ENCODE results near the gene RUBCNL.
"Not testable (repeated sequence)": the region's sequence is repeated elsewhere in the genome, so short reads cannot be mapped to it uniquely, and the experiment has no call there.

Gene RUBCNL, protein sequence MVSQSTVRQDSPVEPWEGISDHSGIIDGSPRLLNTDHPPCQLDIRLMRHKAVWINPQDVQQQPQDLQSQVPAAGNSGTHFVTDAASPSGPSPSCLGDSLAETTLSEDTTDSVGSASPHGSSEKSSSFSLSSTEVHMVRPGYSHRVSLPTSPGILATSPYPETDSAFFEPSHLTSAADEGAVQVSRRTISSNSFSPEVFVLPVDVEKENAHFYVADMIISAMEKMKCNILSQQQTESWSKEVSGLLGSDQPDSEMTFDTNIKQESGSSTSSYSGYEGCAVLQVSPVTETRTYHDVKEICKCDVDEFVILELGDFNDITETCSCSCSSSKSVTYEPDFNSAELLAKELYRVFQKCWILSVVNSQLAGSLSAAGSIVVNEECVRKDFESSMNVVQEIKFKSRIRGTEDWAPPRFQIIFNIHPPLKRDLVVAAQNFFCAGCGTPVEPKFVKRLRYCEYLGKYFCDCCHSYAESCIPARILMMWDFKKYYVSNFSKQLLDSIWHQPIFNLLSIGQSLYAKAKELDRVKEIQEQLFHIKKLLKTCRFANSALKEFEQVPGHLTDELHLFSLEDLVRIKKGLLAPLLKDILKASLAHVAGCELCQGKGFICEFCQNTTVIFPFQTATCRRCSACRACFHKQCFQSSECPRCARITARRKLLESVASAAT

DNA sequence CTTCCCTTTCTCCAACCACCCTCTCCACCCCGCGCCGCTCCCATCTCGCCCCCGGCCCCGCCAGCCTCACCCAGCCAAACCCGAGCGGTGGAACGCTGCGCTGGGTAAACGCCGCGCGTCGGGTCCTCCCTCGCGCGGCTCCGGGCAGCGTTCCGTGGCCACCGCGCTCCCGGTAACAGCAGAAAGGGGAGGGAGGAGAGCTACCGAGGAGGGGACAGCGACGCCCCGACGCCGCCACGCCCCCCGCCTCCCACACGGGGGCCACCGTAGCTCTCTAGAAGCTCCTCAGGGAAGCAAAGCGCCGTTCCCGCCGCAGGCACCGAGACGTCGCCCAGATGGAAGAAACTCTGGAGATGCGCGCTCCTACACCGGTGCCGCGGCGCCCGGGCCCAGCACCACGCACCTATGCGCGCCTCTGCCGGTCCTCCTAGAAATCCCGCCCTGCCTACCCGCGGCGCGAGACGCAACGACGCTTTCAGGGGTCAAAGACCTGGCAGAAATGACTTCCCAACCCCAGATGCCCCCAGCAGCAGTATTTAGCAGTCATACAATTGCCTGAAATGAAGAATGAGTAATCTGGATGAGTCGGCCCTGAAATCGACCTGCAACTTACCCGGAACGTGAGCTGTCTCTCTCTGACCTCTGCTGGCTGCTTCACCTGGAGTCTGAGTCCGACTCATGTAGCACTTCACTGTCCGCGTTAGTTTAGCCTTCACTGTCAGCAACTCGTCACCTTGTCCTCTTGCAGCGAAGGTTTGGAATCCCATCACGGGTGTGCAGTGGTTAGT is at the start of gene RUBCNL:
RUBCNL (minus strand) TSS at position 189 of the 788 bp plus-strand sequence. CDS start 14,777 bp downstream, outside the sequence.
- DNase-seq, result peak; percentile 58

DNA sequence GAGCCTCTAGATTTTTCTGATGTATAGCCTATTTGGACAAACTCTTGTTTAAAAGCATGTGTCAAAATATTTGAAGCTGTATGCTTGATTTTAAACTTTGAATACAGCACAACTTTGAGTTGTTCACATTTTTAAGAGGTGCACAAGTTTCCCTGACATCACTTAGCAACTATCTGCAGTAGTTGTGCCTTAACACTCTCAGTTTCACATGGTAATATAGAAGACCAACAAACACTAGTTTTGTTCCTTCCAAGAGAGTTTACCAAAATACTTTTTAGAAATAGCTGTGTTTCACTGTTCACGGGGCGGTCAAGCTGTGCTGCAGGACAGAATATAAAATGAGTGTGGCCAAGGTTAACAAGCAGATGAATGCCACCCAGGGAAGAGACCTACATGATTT is 42.5 kb upstream of the RUBCNL start:
- DNase-seq, result not testable (repeated sequence)

DNA sequence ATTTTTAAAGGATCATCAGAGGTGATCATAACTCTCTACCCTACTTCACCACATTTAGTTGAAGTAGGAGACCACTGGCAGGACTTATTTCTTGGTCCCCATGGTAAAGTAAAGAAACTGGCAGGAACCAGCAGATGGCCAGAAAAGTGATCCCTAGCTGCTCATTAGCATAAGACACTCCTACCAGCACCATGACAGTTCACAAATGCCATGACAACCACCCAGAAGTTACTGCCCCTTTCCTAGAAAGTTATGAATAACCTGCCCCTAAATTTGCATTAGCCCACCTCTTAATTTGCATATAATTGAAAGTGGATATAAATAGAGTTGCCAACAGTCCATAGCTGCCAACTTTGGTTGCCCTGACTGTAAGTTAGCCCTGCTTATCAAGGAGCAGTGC is 18.4 kb upstream of the RUBCNL start:
- peak; percentile 30 for DNase-seq

DNA sequence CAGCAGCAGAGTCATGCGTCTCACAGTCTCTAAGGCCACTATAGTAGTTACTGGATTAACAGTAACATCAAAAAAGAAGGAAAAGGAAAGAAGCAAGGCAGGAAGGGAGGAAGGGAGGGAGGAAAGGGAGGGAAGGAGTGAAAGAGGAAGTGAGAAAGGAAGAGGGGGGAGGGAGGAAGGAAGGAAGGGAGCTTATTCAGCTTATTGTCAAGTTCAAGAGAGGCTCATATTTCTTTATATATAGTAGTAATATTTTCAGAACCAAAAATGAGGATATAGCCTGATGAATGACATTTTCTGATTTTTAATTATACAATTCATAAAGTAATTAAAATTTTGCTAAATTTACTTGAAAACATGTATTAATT is 17.7 kb upstream of the RUBCNL start:
- DNase-seq, result no peak

DNA sequence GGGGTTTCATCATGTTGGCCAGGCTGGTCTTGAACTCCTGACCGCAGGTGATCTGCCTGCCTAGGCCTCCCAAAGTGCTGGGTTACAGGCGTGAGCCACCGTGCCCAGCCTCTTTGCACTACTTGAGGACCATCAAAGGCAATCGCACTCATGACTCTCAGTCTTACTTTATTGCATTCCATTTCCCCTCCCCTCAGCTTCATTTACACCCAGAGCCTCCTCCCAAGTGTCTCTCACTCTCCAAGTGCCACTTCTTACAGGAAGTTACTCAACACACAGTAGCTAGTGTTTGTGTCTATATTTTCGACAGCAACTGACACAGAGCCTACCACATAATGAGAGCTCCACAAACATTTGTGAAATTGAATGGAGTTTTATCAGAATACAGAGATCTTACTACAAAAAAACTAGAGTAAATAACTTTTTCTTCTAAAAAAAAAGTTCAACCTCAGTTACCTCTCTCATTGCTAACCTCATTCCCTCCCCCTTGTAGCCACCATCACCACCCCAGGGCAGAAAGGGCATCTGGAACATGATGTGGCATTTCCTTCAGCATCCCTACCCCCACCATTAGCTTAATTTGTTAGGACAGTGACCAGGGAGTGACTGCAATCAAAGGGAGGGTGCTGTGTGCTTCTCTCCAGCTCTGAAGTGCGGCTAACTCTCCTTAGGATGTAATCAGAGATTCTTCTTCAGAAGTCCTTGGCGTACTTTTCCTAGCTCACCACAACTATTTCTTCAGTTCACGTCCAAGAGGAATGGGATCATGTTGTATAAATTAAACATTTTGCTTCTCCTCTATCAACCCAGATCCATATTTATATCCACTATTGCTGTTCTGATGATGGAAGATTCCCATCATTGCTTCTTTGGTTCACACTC is 17.0 kb upstream of the RUBCNL start:
- DNase-seq, result peak; percentile 51

DNA sequence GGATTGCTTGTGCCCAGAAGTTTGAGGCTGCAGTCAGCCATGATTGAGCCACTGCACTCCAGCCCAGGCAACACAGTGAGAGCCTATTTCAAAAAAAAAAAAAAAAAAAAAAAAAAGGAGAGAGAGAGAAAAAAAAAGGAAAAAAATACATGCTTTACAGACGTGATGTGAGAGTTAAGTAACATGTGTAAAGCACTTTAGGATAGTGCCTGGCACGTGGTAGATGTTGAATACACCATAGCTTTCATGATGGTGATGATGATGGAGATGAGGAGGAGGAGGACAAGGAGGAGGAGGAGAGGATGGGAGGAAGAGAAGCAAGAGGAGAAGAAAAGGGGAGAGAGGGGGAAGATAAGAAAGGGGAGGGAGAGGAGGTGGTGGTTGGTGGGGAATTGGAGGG is 15.1 kb upstream of the RUBCNL start:
- no peak for DNase-seq

DNA sequence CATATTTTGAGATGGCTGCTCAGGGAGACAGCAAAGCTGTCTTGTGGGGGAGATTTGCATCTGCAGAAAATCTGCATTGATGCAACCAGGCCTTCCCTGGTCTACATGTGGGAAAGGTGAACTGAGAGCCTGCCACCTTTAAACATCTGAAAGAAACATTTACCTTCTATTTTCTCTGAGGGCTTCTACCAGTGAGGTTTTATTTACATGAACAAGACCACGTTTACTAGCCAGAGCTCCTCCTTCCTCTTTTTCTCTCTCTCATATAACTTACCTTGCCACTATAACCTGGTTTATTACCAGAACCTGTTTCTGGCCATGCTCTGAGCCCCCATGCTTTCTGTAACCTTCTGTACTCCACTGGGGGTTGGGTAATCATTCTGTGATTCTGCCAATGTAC is 14.4 kb upstream of the RUBCNL start:
- no peak for DNase-seq

DNA sequence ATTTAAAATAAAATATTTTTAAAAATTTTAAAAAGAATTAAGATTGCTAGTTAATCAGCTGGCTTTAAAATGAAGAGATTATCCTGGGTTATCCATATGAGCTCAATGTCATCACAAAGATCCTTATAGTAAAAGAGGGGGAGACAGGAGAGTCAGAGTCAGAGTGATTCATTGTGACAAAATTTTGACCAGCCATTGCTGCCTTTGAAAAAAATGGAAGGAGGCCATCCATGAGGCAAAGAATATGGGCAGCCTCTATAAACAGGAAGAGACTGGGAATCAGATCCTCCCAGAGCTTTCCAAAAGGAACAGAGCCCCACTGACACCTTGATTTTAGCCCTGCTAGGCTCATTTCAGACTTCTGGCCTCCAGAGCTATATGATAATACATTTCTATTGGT is 9.3 kb upstream of the RUBCNL start:
- DNase-seq, result no peak

DNA sequence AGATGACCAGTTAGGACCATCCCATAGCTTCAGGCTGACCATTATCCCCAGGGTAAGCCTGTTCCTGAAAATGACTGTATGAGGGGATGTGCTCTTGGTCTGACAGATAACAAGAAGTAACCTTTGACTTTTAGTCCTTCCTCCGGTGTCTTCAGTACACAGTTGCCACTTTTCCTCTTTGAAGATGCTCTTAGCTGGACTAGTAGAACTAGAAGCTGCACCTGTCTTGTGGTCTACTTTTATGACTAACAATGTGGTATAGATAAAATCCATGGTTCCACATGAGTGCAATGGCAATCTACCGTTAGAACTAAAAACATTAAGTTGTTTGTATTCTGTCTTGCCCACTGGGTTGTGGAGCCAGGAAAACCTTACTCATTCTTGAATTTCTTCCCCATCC is 5.9 kb upstream of the RUBCNL start:
- no peak for DNase-seq

DNA sequence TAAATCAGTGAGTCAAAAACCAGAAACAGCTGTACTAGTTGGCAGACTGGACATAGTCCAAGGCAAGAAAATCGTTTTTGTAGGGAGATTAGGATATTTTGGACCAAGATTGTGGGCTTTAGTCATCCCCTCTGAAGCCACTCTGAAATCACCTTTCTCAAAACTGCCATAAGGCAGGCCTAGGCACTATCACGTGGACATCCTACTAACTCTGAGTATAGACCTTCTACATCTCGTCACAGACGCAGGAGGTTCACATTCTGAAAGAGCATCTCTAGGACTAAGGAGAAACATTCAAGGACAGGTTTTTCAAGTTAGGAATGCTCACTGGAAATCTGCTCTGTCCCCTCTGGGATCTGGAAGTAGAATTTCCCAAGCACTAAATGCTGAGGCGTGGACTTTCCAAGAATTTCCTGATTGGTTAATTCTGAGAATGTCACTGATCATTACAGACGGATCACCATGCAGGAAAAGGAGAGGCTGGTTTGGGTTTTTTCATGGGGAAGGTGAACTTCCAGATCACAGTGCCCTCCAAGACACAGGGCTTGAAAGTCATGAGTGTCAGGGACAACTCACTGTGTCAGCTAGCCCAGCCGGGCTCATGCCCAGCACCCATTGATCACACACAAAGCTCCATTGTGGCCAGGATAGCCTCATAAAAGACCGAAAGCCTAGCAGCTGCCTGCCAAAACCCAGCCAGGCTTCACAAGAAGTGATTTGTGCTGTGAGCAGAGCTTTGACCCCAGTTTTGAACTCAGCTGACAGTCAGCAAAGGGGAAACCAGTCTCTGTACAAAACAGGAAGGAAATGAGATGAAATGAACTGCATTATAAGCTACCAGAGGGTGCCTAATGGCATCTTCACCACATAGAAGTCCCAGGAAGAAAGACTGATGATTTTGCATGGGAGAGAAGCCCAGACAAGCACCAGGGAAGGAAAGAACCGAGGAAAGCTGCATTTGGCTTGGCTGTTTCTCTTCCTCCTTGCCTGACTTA is 2.7 kb upstream of the RUBCNL start:
- peak; percentile 60 for DNase-seq

DNA sequence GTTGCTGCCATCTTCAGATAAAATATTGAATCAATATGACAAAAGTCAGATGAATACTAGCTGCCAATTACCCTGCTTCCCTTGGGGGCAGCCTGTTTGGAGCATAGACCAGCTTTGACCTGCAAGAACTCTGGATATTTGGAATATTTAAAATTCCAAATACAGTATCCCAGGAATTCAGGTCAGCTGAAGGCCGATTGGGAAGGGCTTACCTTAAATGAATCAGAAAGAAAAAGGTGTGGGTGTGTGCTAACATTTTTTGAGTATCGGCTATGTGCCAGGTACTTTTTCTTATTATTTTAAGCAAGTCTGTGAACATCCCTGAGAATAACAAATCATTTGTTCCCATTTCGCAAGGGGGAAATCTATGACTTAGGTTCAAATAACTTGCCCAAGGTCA is 1.8 kb upstream of the RUBCNL start:
- no peak for DNase-seq

DNA sequence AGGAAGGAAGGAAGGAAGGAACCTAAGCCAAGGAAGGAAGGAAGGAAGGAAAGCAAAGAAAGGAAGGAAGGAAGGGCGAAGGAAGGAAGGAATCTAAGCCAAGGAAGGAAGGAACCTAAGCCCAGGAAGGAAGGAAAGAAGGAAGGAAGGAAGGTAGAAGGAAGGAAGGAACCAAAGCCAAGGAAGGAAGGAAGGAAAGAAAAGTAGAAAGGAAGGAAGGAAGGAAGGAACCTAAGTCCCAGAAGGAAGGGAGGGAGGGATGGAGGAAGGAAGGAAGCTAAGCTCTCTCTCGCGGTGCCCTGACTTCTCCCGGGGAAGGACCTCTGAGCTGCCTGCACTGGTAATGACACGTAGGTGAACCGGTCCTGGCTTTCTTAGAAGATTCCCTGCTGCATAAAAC is 1.3 kb upstream of the RUBCNL start:
- DNase-seq, result no peak

DNA sequence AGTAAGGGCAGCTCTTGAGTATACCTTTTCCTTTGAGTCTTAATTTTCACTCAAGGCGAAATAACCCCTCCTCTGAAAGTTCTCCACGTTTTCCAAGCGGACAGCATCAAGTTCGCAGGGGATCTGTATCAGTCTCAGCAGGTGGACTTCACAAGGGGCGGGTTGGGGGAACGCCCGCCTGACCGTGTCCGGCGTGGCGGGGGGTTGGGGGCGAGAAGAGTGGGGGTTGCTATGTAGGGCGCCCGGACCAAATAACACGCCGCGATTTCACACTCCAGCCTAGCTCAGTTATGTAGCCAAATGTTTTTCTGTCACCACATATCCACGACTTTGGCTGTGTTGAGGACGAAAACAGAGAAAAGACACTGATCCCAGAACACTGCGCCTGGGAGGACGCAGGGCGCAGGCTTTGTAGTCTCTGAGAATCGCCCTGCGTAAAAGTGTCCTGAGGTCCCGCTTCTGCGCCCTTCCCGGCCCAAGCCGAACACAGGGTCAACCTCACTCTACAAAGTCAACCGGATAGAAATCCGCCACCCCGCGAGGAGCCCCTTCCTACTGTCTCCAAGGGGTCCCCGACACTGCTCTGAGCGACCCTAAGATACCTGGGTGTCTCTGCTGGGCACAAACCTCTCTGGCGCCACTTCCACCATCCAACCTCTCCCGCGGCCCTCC is 524 bp downstream of the RUBCNL start:
- no peak for DNase-seq

DNA sequence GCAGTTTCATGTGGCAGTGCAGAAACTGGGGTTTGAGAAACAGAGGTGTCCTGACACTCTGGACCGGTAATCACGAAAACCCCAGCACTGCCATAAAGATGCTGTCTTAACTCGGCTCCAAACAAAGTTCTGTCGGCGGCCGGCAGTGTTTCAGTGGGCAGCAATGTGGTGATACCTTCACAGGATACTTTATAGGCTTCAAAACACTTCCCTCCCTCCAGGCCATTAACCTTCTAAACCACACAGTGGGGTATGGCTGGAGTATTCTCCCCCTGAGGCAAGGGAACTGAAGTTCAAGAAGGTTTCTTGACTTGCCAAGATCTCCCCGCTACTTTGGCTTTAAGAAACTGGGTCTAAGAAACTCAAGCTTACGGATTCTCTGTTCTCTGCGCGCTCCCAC is 1.1 kb downstream of the RUBCNL start:
- DNase-seq, result no peak

DNA sequence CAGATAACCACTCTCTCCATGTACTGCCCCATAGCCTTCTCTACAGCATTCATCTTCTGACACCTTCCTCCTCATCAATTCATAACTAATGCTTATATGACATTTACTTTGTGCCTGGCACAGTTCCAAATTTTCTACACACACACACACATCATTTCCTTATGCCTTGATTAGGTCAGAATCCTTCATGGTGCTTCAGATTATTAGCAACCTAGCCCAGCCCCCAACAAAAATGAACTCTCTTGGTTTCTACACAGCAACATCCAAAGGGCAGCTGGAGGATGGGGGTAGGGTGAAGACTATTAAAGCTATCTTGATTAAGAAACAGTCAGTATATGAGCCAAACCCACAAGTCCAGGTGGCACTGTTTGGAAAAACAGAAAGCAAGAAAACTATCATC is 3.7 kb downstream of the RUBCNL start:
- DNase-seq, result peak; percentile 29

DNA sequence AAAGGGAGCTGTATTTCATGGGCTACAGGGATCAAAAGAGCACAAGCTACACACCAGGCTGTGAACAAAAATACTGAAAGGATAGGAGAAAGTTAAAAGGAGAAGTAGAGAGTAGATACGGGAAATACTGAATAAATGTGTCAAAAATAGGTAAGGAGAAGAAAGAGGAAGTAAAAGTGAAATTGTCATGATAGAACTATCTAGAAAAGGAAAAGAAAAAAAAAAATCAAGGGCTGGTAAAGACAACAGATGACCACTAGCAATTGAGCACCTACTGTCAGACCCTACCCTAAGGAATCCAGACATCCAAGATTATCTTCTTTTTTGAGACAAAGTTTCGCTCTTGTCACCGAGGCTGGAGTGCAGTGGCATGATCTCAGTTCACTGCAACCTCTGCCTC is 4.8 kb downstream of the RUBCNL start:
- DNase-seq, result no peak

DNA sequence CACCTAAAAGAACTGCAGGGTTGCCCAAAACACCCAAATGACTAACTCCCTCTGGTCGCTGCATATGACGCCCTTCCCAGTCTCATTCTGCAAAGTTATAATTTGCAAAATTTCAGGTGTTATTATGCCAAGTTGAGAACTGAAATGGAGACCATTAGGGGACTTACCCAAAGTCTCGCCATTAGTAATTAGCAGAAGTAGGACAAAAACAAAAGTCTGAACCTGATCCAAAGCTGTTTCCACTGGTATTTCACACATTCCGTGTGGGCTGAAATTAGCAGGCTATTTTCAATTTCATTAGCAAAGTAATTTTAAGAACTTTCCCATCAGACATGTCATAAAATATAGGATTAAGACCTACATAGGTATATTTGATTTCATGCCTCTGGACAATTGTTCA is 6.8 kb downstream of the RUBCNL start:
- no peak for DNase-seq

DNA sequence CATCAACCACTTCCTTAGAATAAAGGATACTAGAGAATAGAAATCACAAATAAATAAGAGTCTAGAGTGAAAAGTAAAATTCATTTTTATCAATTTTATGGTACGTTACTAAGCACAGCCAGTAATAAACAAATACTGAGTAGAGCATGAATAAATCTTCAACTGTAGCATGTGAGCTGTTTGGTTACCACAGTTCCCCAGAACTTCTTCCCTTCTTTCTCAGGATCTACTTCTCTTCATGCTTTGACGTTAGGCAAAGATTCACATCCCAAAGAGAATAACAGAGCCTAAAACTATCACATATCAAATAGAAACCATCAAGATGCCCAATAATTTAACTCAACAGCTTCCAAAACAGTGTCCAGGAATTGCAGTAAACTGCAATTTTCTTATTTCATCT is 7.4 kb downstream of the RUBCNL start:
- DNase-seq, result no peak

DNA sequence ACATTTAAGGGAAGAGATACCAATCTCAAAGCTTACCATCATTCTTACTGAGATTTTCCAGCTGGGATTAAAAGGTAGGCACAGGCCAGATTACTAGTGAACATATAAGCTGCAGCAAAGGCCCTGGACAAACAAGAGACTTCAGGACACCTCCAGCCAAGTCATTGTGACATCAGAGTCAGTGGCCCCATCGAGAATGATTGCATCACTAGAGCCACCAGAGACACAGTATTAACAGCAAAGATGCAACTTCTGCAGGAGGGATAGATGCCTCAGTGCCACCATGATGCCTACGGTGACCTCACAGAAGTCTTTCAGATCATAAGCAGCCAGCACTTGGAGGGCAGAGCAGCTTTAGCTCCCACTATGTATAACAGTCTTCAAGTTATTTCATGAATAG is 8.6 kb downstream of the RUBCNL start:
- peak; percentile 61 for DNase-seq

DNA sequence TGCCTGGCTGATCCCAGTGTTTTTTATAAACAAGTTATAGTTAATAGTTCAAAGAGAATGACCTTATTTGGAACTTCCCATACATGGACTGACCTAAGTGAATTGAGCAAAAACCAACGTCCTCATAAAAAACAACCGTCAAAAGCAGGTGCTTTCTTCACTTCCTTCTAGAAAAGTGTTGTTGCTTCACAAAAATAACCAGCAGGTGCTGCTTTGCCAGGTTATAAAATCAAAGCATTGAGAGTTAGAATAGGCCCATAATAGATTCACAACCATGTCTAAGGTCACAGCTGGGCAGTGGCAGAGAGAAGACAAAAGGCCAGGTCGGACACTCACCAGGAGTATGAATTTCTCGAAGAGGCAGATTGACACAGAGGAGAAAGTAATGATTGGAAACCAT is 9.5 kb downstream of the RUBCNL start:
- DNase-seq, result peak; percentile 44

DNA sequence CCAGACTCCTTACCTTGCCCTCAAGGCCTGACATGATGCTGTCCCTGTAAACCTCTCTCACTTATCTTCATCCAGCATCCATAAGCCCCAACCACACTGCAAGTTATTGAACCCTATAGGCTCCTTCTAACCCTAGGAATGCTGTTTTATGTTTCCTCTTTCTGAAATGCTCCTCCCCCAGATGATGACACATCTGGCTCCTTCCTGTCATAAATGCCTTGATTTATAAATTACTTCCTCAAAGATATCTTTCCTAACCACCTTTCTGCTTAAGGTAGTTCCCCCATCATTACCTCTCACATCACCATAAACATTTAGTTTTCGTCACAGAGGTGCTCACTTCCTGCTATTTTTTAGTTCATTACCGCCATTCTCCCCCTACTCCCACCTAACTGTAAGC is 12.3 kb downstream of the RUBCNL start:
- DNase-seq, result peak; percentile 26

Data from CD4-positive, alpha-beta T cell treated with Interleukin-15 for 1 hour (primary cell).